HL-60 (cell line): ENCODE data around the gene SAMD9L.

Experiments used
- DNase-seq, 2 experiments: peaks; one replicate each; pipeline ENCODE4 v3.0.0-alpha.2; 2010 to 2020; ENCODE audit warnings: low read depth in 1 of 2, low spot score in 1 of 2
- H3K27ac ChIP-seq: fragments of 250-450 bp; sonication (Bioruptor Pico); replicated peaks from 2 replicates; pipeline ENCODE4 v1.5.1; 2020; ENCODE audit warnings: mild to moderate bottlenecking, moderate library complexity
- H3K27me3 ChIP-seq: fragments of 250-450 bp; sonication (Bioruptor Pico); 2 replicates; pipeline ENCODE4 v1.5.1; 2021; ENCODE audit warnings: mild to moderate bottlenecking, moderate library complexity; ENCODE audit not compliant: insufficient read depth, poor library complexity, severe bottlenecking
- H3K4me3 ChIP-seq: replicated peaks from 2 replicates; pipeline ENCODE4 v1.5.1; 2011; ENCODE audit warnings: mild to moderate bottlenecking, control low read depth, low read length; ENCODE audit not compliant: insufficient read depth
- CTCF ChIP-seq: IDR thresholded peaks from one replicate; pipeline ENCODE4 v1.5.1; 2011; ENCODE audit warnings: low read length, control low read depth, inconsistent platforms; ENCODE audit not compliant: insufficient read depth
- GABPA ChIP-seq: IDR thresholded peaks from 2 replicates; pipeline ENCODE4 v1.6.1; 2012; ENCODE audit warnings: low read depth
- POLR2AphosphoS5 ChIP-seq: IDR thresholded peaks from 2 replicates; pipeline ENCODE4 v1.6.1; 2012; ENCODE audit warnings: low read depth
- SPI1 ChIP-seq: IDR thresholded peaks from 2 replicates; pipeline ENCODE4 v1.6.1; 2012; ENCODE audit warnings: low read depth, mild to moderate bottlenecking, borderline replicate concordance
- TF ChIP-seq, protein P1 (sequence below): IDR thresholded peaks from 2 replicates; pipeline ENCODE4 v1.6.1; 2012; ENCODE audit warnings: low read depth; ENCODE audit not compliant: insufficient replicate concordance

Gene SAMD9L

DNA sequence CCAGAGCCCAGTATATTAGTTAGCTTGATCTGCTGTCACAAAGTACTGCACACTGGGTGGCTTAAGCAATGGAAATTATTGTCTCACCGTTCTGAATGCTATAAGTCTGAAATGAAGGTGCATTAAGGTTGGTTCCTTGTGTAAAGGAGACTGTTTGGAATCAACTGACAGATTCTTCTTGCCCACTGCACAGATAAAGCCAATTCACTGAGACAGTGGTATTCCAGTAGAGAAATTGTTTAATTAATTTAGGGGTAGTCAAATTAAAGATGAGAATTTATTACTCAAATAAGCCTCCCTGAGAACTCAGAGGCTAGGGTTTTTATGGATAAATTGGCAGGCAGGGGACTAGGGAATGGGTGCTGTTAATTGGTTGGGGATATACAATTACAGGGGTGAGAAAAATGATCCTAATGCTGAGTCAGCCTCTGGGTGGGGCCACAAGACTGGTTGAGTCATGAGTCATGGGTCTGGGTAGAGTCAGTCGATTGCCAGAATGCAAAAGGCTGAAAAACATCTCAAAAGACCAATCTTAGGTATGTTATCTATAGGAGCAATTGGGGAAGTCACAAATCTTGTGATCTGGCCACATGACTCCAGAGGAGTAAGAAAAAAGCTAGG lies 23.5 kb upstream of the SAMD9L start:
- H3K27me3 ChIP-seq = no peaks in the 10 kb centered on the region
- TF ChIP-seq POLR2AphosphoS5 (no peak), CTCF (no peak), SPI1 (no peak), GABPA (no peak)
- TF ChIP-seq, protein P1, sequence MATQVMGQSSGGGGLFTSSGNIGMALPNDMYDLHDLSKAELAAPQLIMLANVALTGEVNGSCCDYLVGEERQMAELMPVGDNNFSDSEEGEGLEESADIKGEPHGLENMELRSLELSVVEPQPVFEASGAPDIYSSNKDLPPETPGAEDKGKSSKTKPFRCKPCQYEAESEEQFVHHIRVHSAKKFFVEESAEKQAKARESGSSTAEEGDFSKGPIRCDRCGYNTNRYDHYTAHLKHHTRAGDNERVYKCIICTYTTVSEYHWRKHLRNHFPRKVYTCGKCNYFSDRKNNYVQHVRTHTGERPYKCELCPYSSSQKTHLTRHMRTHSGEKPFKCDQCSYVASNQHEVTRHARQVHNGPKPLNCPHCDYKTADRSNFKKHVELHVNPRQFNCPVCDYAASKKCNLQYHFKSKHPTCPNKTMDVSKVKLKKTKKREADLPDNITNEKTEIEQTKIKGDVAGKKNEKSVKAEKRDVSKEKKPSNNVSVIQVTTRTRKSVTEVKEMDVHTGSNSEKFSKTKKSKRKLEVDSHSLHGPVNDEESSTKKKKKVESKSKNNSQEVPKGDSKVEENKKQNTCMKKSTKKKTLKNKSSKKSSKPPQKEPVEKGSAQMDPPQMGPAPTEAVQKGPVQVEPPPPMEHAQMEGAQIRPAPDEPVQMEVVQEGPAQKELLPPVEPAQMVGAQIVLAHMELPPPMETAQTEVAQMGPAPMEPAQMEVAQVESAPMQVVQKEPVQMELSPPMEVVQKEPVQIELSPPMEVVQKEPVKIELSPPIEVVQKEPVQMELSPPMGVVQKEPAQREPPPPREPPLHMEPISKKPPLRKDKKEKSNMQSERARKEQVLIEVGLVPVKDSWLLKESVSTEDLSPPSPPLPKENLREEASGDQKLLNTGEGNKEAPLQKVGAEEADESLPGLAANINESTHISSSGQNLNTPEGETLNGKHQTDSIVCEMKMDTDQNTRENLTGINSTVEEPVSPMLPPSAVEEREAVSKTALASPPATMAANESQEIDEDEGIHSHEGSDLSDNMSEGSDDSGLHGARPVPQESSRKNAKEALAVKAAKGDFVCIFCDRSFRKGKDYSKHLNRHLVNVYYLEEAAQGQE = no peak
- no peak for DNase-seq
- no peak overlapping the region for H3K27ac ChIP-seq
- no peak overlapping the region for H3K4me3 ChIP-seq

DNA sequence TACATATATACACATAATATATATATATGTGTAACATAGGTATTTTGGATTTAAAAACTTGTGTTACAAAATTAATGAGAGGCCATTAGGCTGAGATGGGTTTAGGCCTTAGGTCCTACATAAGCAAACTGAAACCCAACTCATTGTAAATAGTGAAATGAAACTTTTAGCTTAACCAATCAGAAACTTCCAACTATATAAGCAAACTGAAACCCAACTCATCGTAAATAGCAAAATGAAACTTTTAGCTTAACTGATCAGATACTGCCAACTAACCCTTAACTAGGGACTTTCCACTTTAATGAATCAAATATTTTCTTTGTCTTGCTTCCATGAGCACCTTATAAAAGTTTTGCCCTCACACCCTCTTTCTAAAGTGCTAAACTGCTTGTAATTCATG lies 17.3 kb upstream of the SAMD9L start:
- Histone ChIP-seq H3K27ac (no peak overlapping the region), H3K27me3 (no peaks in the 10 kb centered on the region), H3K4me3 (no peak overlapping the region)
- DNase-seq = no peak
- TF ChIP-seq, protein P1 = no peak
- TF ChIP-seq GABPA = no peak
- TF ChIP-seq POLR2AphosphoS5 = no peak
- TF ChIP-seq CTCF = no peak
- TF ChIP-seq SPI1 = no peak

DNA sequence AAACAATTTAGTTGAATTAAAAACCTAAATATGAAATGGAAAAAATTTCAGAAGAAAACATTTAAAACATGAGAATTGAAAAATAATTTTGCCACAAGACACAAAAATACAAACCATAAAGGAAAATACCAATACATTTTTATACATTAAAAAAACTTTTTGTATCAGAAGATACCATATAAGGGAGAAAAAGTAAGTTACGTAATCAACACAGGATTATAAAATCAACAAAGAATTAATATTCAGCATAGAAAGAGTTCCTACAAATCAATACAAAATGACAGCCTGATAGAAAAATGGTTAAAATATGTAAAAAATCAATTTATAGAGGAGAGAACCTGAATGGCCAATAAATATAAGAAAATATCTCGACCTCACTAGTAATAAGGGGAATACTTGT lies 16.6 kb upstream of the SAMD9L start:
- TF ChIP-seq GABPA = no peak
- TF ChIP-seq, protein P1 = no peak
- no peak for TF ChIP-seq CTCF
- TF ChIP-seq POLR2AphosphoS5 = no peak
- no peak for TF ChIP-seq SPI1
- Histone ChIP-seq H3K27ac (no peak overlapping the region), H3K4me3 (no peak overlapping the region), H3K27me3 (no peaks in the 10 kb centered on the region)
- DNase-seq = no peak
